Testis (tissue), 2 donors: Measurements from ENCODE around the gene SPIRE1.

ENCODE experiments used
- CTCF ChIP-seq, 3 experiments: fragments of 450-650 bp in 2 of 3; fragments of 200-600 bp in 1 of 3; sonication (generic) in 1 of 3; IDR thresholded peaks; one replicate each; pipeline ENCODE4 v1.5.1; 2016 to 2019; ENCODE audit warnings: antibody characterized with exemption in 3 of 3, mild to moderate bottlenecking in 2 of 3, moderate library complexity in 1 of 3
- POLR2A ChIP-seq: fragments of 450-650 bp; IDR thresholded peaks from one replicate; pipeline ENCODE4 v1.6.1; 2017; ENCODE audit warnings: antibody characterized with exemption, mild to moderate bottlenecking, moderate library complexity

DNA sequence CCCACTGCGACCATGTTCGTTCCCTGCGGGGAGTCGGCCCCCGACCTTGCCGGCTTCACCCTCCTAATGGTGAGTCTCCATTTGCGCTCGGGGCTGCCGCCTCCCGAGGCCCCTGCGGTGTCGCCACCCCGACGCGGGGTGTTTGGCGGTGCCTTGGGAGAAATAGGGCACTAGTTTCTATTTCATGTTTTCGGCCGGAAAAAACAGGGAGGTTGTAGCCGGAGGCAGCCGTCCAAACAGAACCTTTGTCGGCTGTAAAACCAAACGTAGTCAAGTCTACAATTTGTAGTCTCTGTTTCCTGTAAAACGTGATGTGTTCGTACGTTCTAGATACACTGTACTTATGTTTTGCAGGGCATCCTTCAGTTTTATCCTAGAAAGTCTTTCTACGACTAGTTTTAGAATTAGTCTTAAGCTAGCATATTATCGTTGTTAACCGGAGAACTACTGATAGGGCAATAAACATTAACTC is 45.2 kb upstream of the SPIRE1 start:
- no peak for TF ChIP-seq CTCF (IDR thresholded peaks at IDR 0.05)
- TF ChIP-seq POLR2A: no peak
